K562 (cell line): ENCODE results near the gene EPS8L1. TPM values are rescaled to one million over a fixed set of nuclear protein-coding genes. Genes with fewer than 3 reads are reported as not detected.

Source experiments
- ATF3 ChIP-seq, 2 experiments: fragments of 450-650 bp in 1 of 2; sonication (generic) in 1 of 2; formaldehyde crosslinking in 1 of 2; IDR thresholded peaks in 1 of 2; conservative IDR thresholded peaks in 1 of 2; 2 replicates each; pipeline versions ENCODE4 v1.6.1 to v1.8.1; 2016 to 2023; ENCODE audit warnings: mild to moderate bottlenecking in 2 of 2, moderate library complexity in 2 of 2, inconsistent platforms in 1 of 2, missing genetic modification reagents in 1 of 2
- CHD2 ChIP-seq: IDR thresholded peaks from 2 replicates; pipeline ENCODE4 v1.6.1; 2011; ENCODE audit warnings: low read depth, low read length
- DLX4 ChIP-seq: fragments of 250-450 bp; sonication (Bioruptor Pico); IDR thresholded peaks from 2 replicates; pipeline ENCODE4 v1.6.1; 2021; ENCODE audit warnings: mild to moderate bottlenecking
- E2F6 ChIP-seq, 2 experiments: IDR thresholded peaks; 2 replicates each; pipeline ENCODE4 v1.6.1; 2011; ENCODE audit warnings: borderline replicate concordance in 1 of 2, control low read depth in 1 of 2, low read depth in 1 of 2, low read length in 1 of 2, mild to moderate bottlenecking in 1 of 2, mixed read lengths in 1 of 2, moderate library complexity in 1 of 2; ENCODE audit not compliant: insufficient read depth in 1 of 2, insufficient read length in 1 of 2, poor library complexity in 1 of 2, severe bottlenecking in 1 of 2; ENCODE audit errors: extremely low read depth in 1 of 2
- EGR1 ChIP-seq: fragments of 450-650 bp; conservative IDR thresholded peaks from 2 replicates; pipeline ENCODE4 v1.6.1; 2017; ENCODE audit warnings: mild to moderate bottlenecking
- FOSL1 ChIP-seq: fragments of 200-800 bp; sonication (Bioruptor generic); conservative IDR thresholded peaks from 2 replicates; pipeline ENCODE4 v1.6.1; 2016; ENCODE audit warnings: missing genetic modification characterization, missing compliant biosample characterization
- HCFC1 ChIP-seq: IDR thresholded peaks from 2 replicates; pipeline ENCODE4 v1.6.1; 2012; ENCODE audit warnings: low read depth, low read length, improper control_type of control experiment
- JUND ChIP-seq, 2 experiments: IDR thresholded peaks; 2 replicates in 1 of 2; 3 replicates in 1 of 2; pipeline ENCODE4 v1.6.1; 2011; ENCODE audit warnings: borderline replicate concordance in 2 of 2, low read depth in 2 of 2, low read length in 2 of 2, improper control_type of control experiment in 1 of 2, missing biosample characterization in 1 of 2, missing genetic modification characterization in 1 of 2, missing genetic modification reagents in 1 of 2
- MAZ ChIP-seq, 2 experiments: fragments of 450-650 bp in 1 of 2; sonication (generic) in 1 of 2; formaldehyde crosslinking; IDR thresholded peaks in 1 of 2; conservative IDR thresholded peaks in 1 of 2; 2 replicates each; pipeline versions ENCODE4 v1.4.0 to v1.5.0; 2020; ENCODE audit warnings: mild to moderate bottlenecking in 1 of 2, missing genetic modification reagents in 1 of 2
- MEIS2 ChIP-seq: fragments of 450-650 bp; IDR thresholded peaks from 2 replicates; pipeline ENCODE4 v1.6.1; 2014; ENCODE audit warnings: mild to moderate bottlenecking; ENCODE audit not compliant: partially characterized antibody
- NKRF ChIP-seq: fragments of 450-650 bp; IDR thresholded peaks from 2 replicates; pipeline ENCODE4 v1.6.1; 2016; ENCODE audit warnings: borderline replicate concordance
- POLR2G ChIP-seq: fragments of 200-400 bp; formaldehyde crosslinking; IDR thresholded peaks from 2 replicates; pipeline ENCODE4 v1.6.1; 2017; ENCODE audit warnings: low read depth, mild to moderate bottlenecking, antibody characterized with exemption, low read length, moderate library complexity
- SRF ChIP-seq, 2 experiments: fragments of 250-450, 450-650 bp in 1 of 2; sonication (Bioruptor Pico) in 1 of 2; sonication (generic) in 1 of 2; formaldehyde crosslinking; IDR thresholded peaks; 2 replicates each; pipeline versions ENCODE4 v1.5.0 to v1.5.1; 2020 to 2022; ENCODE audit warnings: mild to moderate bottlenecking in 1 of 2, missing genetic modification reagents in 1 of 2
- TBP ChIP-seq: optimal IDR thresholded peaks from 2 replicates; pipeline ENCODE3; 2011; ENCODE audit warnings: low read depth, low read length, improper control_type of control experiment
- USF1 ChIP-seq: sonication (generic); formaldehyde crosslinking; IDR thresholded peaks from 2 replicates; pipeline ENCODE4 v1.9.0; 2022; ENCODE audit warnings: mild to moderate bottlenecking, missing genetic modification reagents
- ZBTB1 ChIP-seq: sonication (generic); formaldehyde crosslinking; IDR thresholded peaks from 2 replicates; pipeline ENCODE4 v1.8.1; 2023; ENCODE audit warnings: missing genetic modification reagents, low read depth, mild to moderate bottlenecking, borderline replicate concordance
- ZNF263 ChIP-seq: sonication (generic); formaldehyde crosslinking; IDR thresholded peaks from 2 replicates; pipeline ENCODE4 v1.8.0; 2022; ENCODE audit warnings: mild to moderate bottlenecking, missing genetic modification reagents, borderline replicate concordance
- ZNF511 ChIP-seq: sonication (generic); formaldehyde crosslinking; IDR thresholded peaks from 2 replicates; pipeline ENCODE4 v1.8.0; 2022; ENCODE audit warnings: mild to moderate bottlenecking, missing genetic modification reagents
- polyA plus RNA-seq, 8 experiments: library from polyadenylated mRNA; depleted of rRNA in 4 of 8; stranded (reverse) in 5 of 8; unstranded in 3 of 8; fragments of >200 nt; fragmentation: Nextera tagmentation in 2 of 8; fragmentation: Illumina TruSeq in 1 of 8; extraction: Ambion mirVana in 2 of 8; extraction: Trizol in 1 of 8; gene quantifications; 2 replicates each; pipeline versions ENCODE4 v1.2.1 to v1.2.3, GENCODE V29; 2011 to 2014; ENCODE audit warnings: inconsistent platforms in 1 of 8, missing spikeins in 1 of 8
- total RNA-seq, 7 experiments: library from RNA; depleted of rRNA in 6 of 7; stranded (reverse); fragments of >200 nt in 6 of 7; fragmentation: Illumina TruSeq in 2 of 7; extraction: Trizol in 2 of 7; gene quantifications; 2 replicates each; pipeline versions ENCODE4 v1.2.1 to v1.2.3, GENCODE V29; 2011 to 2021; ENCODE audit warnings: low replicate concordance in 1 of 7

The EPS8L1 gene
- total and polyA plus RNA-seq, 9 of the 15 experiments (the other 6 are each of a cell fraction or from before 2014, with no cell fraction given): 0.35 to 22.1 (median 11.9) TPM

GRCh38 chr19:55071129-55071502 is 4.6 kb upstream of the EPS8L1 start (continued):
- TF ChIP-seq E2F6 (IDR thresholded peaks at IDR 0.05; ENCODE audit: borderline replicate concordance in 1 of 2, extremely low read depth in 1 of 2, insufficient read depth in 1 of 2, insufficient read length in 1 of 2, low read depth in 1 of 2, low read length in 1 of 2, poor library complexity in 1 of 2, severe bottlenecking in 1 of 2) (no peak), EGR1 (peak; percentile 24; the same call in 1 of the 2 replicates), ATF3 (IDR thresholded peaks at IDR 0.05) (peak; percentile 51; the same call in 1 of the 2 replicates), ATF3 (CRISPR knock-in tag; conservative IDR thresholded peaks at IDR 0.05) (no peak), ZNF511 (CRISPR knock-in tag) (no peak), NKRF (no peak), USF1 (CRISPR knock-in tag) (no peak), JUND (IDR thresholded peaks at IDR 0.05; ENCODE audit: borderline replicate concordance, low read depth, low read length) (peak; percentile 46; the same call in 1 of the 2 replicates), JUND (tag; IDR thresholded peaks at IDR 0.05; ENCODE audit: borderline replicate concordance, low read depth, low read length) (no peak), MEIS2 (peak; percentile 53), ZBTB1 (no peak), FOSL1 (peak; percentile 71), CHD2 (no peak), SRF (CRISPR knock-in tag; IDR thresholded peaks at IDR 0.05) (peak in 1 of 2 experiments; percentile 80; a peak in 1 of 4 replicates), MAZ (CRISPR knock-in tag; conservative IDR thresholded peaks at IDR 0.05 in 1 of 2, IDR thresholded peaks at IDR 0.05 in 1 of 2) (peak; percentile 42 to 66; a peak in 1 of 4 replicates), HCFC1 (no peak), DLX4 (CRISPR knock-in tag) (no peak), TBP (no peak), ZNF263 (CRISPR knock-in tag) (no peak), POLR2G (0 out of 2 replicates have a peak, but pooled peaks have one; percentile 2)
- TF ChIP-seq, all 486 proteins: peak for 15
